NB4 (cell line): Measurements from ENCODE around the gene HNRNPUL1.

Experiments used
- CTCF ChIP-seq: IDR thresholded peaks from one replicate; pipeline ENCODE4 v1.5.1; 2012; ENCODE audit warnings: low read depth, low read length
- POLR2A ChIP-seq: IDR thresholded peaks from 2 replicates; pipeline ENCODE4 v1.6.1; 2011; ENCODE audit warnings: mild to moderate bottlenecking; ENCODE audit not compliant: insufficient read length; ENCODE audit errors: extremely low read depth

- no peak for TF ChIP-seq CTCF
- TF ChIP-seq POLR2A, result no peak
Observed at GRCh38 chr19:41274802-41275201, 10.6 kb downstream of the HNRNPUL1 start.
